GM06990 (cell line): Measurements from ENCODE around the gene SORBS2.

Experiments used
- DNase-seq: peaks from one replicate; pipeline ENCODE4 v3.0.0-alpha.2; 2011; ENCODE audit not compliant: insufficient read length; ENCODE audit errors: extremely low read depth
- H3K27me3 ChIP-seq: replicated peaks from 2 replicates; pipeline ENCODE4 v1.6.0; 2011; ENCODE audit warnings: low read length; ENCODE audit not compliant: control insufficient read depth, insufficient read depth
- H3K36me3 ChIP-seq: 2 replicates; pipeline ENCODE4 v1.5.1; 2011; ENCODE audit warnings: low read length; ENCODE audit not compliant: control insufficient read depth, insufficient read depth
- H3K4me3 ChIP-seq: replicated peaks from 2 replicates; pipeline ENCODE4 v1.5.1; 2011; ENCODE audit warnings: low read depth, mild to moderate bottlenecking, control low read depth, low read length
- CTCF ChIP-seq: IDR thresholded peaks from 2 replicates; pipeline ENCODE4 v1.5.1; 2011; ENCODE audit warnings: low read length, control low read depth, mild to moderate bottlenecking, inconsistent platforms; ENCODE audit not compliant: insufficient read depth, poor library complexity, severe bottlenecking

The SORBS2 gene

GRCh38 chr4:185755451-185755850 lies 56.5 kb downstream of the SORBS2 start:
- Histone ChIP-seq H3K36me3 (no peaks in the 10 kb centered on the region), H3K4me3 (no peak overlapping the region), H3K27me3 (no peaks in the 10 kb centered on the region; the same call in 1 of the 2 replicates)
- no peak for TF ChIP-seq CTCF
- no peak for DNase-seq

DNA sequence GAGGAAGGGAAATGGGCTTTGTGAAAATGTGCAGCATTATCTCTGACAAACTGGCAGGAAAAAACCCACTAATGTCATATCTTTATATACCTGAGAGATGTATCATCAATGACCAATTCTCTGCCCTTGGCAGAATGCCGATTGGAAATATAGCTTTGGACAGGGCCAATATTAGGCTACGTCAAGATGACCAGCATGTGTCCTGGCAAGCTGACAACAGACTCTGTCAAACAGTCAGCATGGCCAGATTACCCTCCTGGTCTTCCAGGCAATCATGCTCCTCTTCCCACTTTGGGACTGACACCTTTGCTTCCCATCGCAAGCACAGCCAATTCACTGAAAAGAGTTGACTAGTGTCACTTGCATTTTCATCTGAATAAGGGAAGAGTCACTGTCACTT lies 57.0 kb downstream of the SORBS2 start:
- no peaks in the 10 kb centered on the region for H3K36me3 ChIP-seq
- TF ChIP-seq CTCF = no peak
- DNase-seq = no peak
- no peak overlapping the region for H3K4me3 ChIP-seq
- H3K27me3 ChIP-seq = no peaks in the 10 kb centered on the region; the same call in 1 of the 2 replicates

DNA sequence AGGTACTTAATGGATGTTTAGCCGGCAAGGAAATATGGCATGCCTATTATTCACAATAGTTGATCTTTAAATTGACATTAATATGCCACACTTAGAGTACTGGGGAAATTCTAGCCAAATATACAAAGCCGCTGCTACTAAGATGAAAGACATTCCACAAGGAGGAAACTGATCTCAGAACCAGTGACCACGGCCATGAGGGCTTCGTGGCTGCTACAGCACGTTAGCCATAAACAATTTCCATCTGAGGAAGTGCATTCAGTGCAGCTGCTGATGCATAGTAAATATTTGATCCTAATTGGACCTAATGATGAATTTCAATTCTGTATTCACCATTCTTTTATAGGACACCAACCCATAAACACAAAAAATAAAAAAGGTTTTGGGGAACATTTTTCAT lies 59.1 kb downstream of the SORBS2 start:
- Histone ChIP-seq H3K36me3 (no peaks in the 10 kb centered on the region), H3K4me3 (no peak overlapping the region), H3K27me3 (no peaks in the 10 kb centered on the region; the same call in 1 of the 2 replicates)
- TF ChIP-seq CTCF = no peak
- DNase-seq = no peak

GRCh38 chr4:185749858-185750257 lies 62.1 kb downstream of the SORBS2 start:
- H3K36me3 ChIP-seq = no peaks in the 10 kb centered on the region
- no peak overlapping the region for H3K4me3 ChIP-seq
- no peak for TF ChIP-seq CTCF
- no peaks in the 10 kb centered on the region; the same call in 1 of the 2 replicates for H3K27me3 ChIP-seq
- no peak for DNase-seq

DNA sequence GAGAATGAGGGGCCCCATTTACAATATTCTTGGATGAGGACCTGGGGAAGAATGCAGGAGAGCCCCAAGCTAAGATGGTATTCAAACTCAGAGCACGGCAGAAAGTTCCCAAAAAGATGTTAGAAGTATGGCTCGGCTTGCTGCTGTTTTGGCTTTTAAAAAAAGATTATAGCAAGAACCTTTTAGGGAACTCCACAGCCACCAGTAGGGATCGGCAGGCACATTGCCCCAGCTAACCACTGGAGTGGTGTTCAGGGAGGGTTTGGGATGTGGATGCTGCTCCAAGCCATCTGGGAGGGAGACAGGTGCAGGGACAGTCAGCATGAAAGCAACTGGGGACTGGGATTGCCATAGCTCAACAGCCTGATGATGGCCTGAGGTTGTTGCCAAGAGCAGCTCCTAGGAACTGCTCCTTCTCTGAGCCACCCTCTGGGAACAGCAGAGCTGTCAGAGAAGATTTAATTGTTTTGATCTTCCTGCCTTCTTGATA lies 63.0 kb downstream of the SORBS2 start:
- H3K36me3 ChIP-seq = no peaks in the 10 kb centered on the region
- no peak overlapping the region for H3K4me3 ChIP-seq
- no peaks in the 10 kb centered on the region; the same call in 1 of the 2 replicates for H3K27me3 ChIP-seq
- DNase-seq = no peak
- TF ChIP-seq CTCF = no peak

- Histone ChIP-seq H3K36me3 (no peaks in the 10 kb centered on the region), H3K27me3 (no peaks in the 10 kb centered on the region), H3K4me3 (no peak overlapping the region)
- no peak for DNase-seq
- TF ChIP-seq CTCF = no peak
These were observed 66.1 kb downstream of the SORBS2 start for GRCh38 chr4:185745891-185746290.
